Skeletal muscle cell (primary cell): ENCODE measurements around the gene SPON1.
"Not testable (repeated sequence)": the region's sequence is repeated elsewhere in the genome, so short reads cannot be mapped to it uniquely, and the experiment has no call there.

Experiments
- DNase-seq: peaks from one replicate; pipeline ENCODE4 v3.0.0-alpha.2; 2010; ENCODE audit warnings: low read depth
- H3K4me3 ChIP-seq: 2 replicates; pipeline ENCODE4 v1.5.1; 2011; ENCODE audit warnings: low read depth, mild to moderate bottlenecking, control low read depth, low read length, moderate library complexity

SPON1 gene

GRCh38 chr11:14070896-14071295 lies 108.4 kb downstream of the SPON1 start:
- no peak for DNase-seq
- H3K4me3 ChIP-seq = no peak overlapping the region

GRCh38 chr11:14073849-14074476 lies 111.4 kb downstream of the SPON1 start:
- DNase-seq = peak; percentile 4
- H3K4me3 ChIP-seq = no peak overlapping the region

GRCh38 chr11:14075118-14076078 lies 112.9 kb downstream of the SPON1 start:
- no peak for DNase-seq
- no peak overlapping the region for H3K4me3 ChIP-seq

- DNase-seq = no peak
- H3K4me3 ChIP-seq = no peak overlapping the region
Measured at GRCh38 chr11:14079011-14079410, 116.5 kb downstream of the SPON1 start.

- DNase-seq = no peak
Measured at GRCh38 chr11:14079797-14080196, 117.3 kb downstream of the SPON1 start.

GRCh38 chr11:14081581-14082231 lies 119.2 kb downstream of the SPON1 start:
- DNase-seq = no peak

More at GRCh38 chr11:14079797-14080196, 117.3 kb downstream of the SPON1 start:
- no peak overlapping the region for H3K4me3 ChIP-seq

GRCh38 chr11:14082338-14082737 lies 119.8 kb downstream of the SPON1 start:
- no peak for DNase-seq
- no peak overlapping the region for H3K4me3 ChIP-seq

More at GRCh38 chr11:14081581-14082231, 119.2 kb downstream of the SPON1 start:
- H3K4me3 ChIP-seq = no peak overlapping the region

- H3K4me3 ChIP-seq, DNase-seq: not testable (repeated sequence)
Measured at GRCh38 chr11:14088861-14089260, 126.3 kb downstream of the SPON1 start.

GRCh38 chr11:14089690-14090462 lies 127.4 kb downstream of the SPON1 start:
- H3K4me3 ChIP-seq = no peak overlapping the region
- DNase-seq = no peak

GRCh38 chr11:14090631-14091030 lies 128.1 kb downstream of the SPON1 start:
- not testable (repeated sequence) for DNase-seq, H3K4me3 ChIP-seq

- no peak overlapping the region for H3K4me3 ChIP-seq
- DNase-seq = no peak
Measured at GRCh38 chr11:14093065-14093464, 130.5 kb downstream of the SPON1 start.

- no peak overlapping the region for H3K4me3 ChIP-seq
Measured at GRCh38 chr11:14094481-14095037, 132.0 kb downstream of the SPON1 start.

GRCh38 chr11:14095882-14096281 lies 133.4 kb downstream of the SPON1 start:
- no peak overlapping the region for H3K4me3 ChIP-seq
- no peak for DNase-seq

More at GRCh38 chr11:14094481-14095037, 132.0 kb downstream of the SPON1 start:
- no peak for DNase-seq

- no peak overlapping the region for H3K4me3 ChIP-seq
- DNase-seq = no peak
Measured at GRCh38 chr11:14096606-14097005, 134.1 kb downstream of the SPON1 start.

- DNase-seq = no peak
Measured at GRCh38 chr11:14101388-14101787, 138.9 kb downstream of the SPON1 start.

GRCh38 chr11:14102766-14103165 lies 140.2 kb downstream of the SPON1 start:
- no peak overlapping the region for H3K4me3 ChIP-seq

More at GRCh38 chr11:14101388-14101787, 138.9 kb downstream of the SPON1 start:
- H3K4me3 ChIP-seq = no peak overlapping the region

GRCh38 chr11:14105446-14105845 lies 142.9 kb downstream of the SPON1 start:
- no peak for DNase-seq
- H3K4me3 ChIP-seq = no peak overlapping the region

More at GRCh38 chr11:14102766-14103165, 140.2 kb downstream of the SPON1 start:
- no peak for DNase-seq

- no peak overlapping the region for H3K4me3 ChIP-seq
- DNase-seq = no peak
Measured at GRCh38 chr11:14106303-14107049, 144.0 kb downstream of the SPON1 start.
